ENCODE measurements around the gene EXOC3L2. TPM values are rescaled to one million over a fixed set of nuclear protein-coding genes. Genes with fewer than 3 reads are reported as not detected.

The EXOC3L2 gene
- polyA plus RNA-seq, 1 of the 3 experiments (the other 2 are of a cell fraction) = 0.02 TPM

DNA sequence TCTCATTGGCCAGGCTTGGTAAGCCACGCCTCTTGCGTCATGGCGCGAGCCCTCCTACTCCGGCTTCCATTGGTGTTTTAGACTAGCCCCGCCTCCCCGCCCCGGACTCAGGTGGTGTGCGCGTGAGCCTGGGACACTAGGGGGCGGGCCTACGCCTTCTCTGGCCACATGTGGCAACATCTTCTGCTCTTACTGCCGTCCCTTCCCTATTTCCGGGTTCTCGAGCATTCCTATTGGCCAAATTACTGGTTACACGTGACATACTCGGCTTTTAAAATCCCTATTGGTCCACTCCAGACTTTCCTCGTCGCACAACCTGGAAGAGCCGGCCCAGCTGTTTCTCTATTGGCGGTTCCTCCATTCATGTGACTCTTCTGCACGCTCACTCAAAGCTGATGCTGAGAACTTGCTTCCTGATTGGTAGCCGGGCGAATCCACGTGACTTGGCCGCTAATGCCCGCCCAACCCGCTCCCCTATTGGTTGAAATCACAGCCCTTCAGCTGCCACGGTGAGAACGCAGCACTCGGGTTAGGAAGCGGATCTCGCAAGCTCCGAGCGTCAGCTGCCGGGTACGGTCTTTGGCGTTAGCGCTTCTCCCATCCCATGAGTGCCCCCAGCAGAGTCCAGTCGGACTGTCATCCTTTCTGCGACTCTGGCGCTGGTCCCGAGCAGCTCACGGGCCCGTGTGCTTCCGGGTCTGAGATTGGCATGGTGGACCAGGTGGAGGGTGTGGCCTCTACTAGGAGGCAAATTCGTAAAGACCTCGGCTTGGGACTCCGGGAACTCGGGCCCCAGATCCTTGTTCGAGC, 66.7 kb downstream of the EXOC3L2 start, which contains the start of gene BLOC1S3 (continued):
- TF ChIP-seq MEF2A (IDR thresholded peaks at IDR 0.05; ENCODE audit: borderline replicate concordance, low read depth) = no peak
- TF ChIP-seq NFIC (IDR thresholded peaks at IDR 0.05; ENCODE audit: borderline replicate concordance) = no peak
- TF ChIP-seq GATA2 (CRISPR knock-in tag; IDR thresholded peaks at IDR 0.05) = no peak
- TF ChIP-seq, protein P1, sequence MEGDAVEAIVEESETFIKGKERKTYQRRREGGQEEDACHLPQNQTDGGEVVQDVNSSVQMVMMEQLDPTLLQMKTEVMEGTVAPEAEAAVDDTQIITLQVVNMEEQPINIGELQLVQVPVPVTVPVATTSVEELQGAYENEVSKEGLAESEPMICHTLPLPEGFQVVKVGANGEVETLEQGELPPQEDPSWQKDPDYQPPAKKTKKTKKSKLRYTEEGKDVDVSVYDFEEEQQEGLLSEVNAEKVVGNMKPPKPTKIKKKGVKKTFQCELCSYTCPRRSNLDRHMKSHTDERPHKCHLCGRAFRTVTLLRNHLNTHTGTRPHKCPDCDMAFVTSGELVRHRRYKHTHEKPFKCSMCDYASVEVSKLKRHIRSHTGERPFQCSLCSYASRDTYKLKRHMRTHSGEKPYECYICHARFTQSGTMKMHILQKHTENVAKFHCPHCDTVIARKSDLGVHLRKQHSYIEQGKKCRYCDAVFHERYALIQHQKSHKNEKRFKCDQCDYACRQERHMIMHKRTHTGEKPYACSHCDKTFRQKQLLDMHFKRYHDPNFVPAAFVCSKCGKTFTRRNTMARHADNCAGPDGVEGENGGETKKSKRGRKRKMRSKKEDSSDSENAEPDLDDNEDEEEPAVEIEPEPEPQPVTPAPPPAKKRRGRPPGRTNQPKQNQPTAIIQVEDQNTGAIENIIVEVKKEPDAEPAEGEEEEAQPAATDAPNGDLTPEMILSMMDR (IDR thresholded peaks at IDR 0.05) = peak; percentile 37
- peak; percentile 70 for TF ChIP-seq NRF1 (IDR thresholded peaks at IDR 0.05; ENCODE audit: low read depth, low read length)
- no peak; the same call in 1 of the 2 replicates for TF ChIP-seq GABPA (IDR thresholded peaks at IDR 0.05; ENCODE audit: low read depth)
- TF ChIP-seq EZH2phosphoT487 (IDR thresholded peaks at IDR 0.05; ENCODE audit: borderline replicate concordance, low read depth) = no peak
- TF ChIP-seq, protein P2, sequence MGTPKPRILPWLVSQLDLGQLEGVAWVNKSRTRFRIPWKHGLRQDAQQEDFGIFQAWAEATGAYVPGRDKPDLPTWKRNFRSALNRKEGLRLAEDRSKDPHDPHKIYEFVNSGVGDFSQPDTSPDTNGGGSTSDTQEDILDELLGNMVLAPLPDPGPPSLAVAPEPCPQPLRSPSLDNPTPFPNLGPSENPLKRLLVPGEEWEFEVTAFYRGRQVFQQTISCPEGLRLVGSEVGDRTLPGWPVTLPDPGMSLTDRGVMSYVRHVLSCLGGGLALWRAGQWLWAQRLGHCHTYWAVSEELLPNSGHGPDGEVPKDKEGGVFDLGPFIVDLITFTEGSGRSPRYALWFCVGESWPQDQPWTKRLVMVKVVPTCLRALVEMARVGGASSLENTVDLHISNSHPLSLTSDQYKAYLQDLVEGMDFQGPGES (IDR thresholded peaks at IDR 0.05; ENCODE audit: low read depth, low read length) = peak; percentile 66
- TF ChIP-seq JUND (IDR thresholded peaks at IDR 0.05) = no peak

DNA sequence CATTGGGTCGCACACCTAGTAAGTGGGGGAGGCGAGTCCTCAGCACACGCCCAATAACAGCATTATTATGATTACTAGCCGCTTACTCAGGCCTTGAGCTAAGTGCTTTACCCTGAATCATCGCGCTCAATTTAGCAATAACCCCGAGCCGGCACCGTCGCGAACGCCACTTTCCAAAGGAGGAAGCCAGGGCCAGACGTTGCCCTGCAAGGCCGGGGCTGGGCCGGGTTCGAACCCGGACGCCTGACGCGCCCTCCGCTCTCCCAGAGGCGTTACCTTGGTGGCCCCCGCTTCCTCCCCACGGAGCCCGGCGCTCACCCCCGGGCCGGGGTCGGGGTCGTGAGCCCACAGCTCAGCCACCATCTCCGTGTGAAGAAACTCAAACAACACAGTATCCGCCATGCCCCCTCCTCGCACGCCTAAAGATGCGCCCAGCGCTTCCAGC, 67.4 kb downstream of the EXOC3L2 start, which contains the start of gene TRAPPC6A:
Gene TRAPPC6A, minus strand, starts transcription at position 421 of the 445 bp plus-strand sequence. Its CDS starts 19 bp downstream, at position 402.
- POLR2A ChIA-PET = interaction anchor here (1.0 to 1.8 kb wide), 3 partner anchors 86 to 106 kb away, joined by 3 to 7 read pairs (median 4); partner anchors contain the start of genes GEMIN7 and PPP1R37
- Histone ChIP-seq H3K4me2 (peak within 1 kb of the TSS; percentile 99), H3K9me2 (no peaks in the 10 kb centered on the region), H3K9me3 (no peaks in the 10 kb centered on the region), H3K4me1 (ENCODE audit: control insufficient read depth in 1 of 2, insufficient read depth in 2 of 2, low read depth in 1 of 2, low read length in 1 of 2) (peaks cover 0 to 13% of the 10 kb centered on the region in 2 experiments; a peak in 1 of 4 replicates), H4K20me1 (ENCODE audit: insufficient read depth) (no peaks in the 10 kb centered on the region), H3K36me3 (replicated peaks in 1 of 2; ENCODE audit: control insufficient read depth in 1 of 2, insufficient read depth in 2 of 2, low read length in 1 of 2) (peaks cover 0 to 5% of the 10 kb centered on the region in 2 experiments), H3K27ac (ENCODE audit: low read depth in 2 of 2, low read length in 1 of 2) (peak within 1 kb of the TSS; percentile 53 to 82), H2AFZ (ENCODE audit: low read depth) (peak within 1 kb of the TSS; percentile 79), H3F3A (replicated peaks; ENCODE audit: insufficient read depth) (peaks cover 9% of the 10 kb centered on the region), H3K27me3 (ENCODE audit: insufficient read depth) (no peaks in the 10 kb centered on the region), H3K4me3 (ENCODE audit: low read depth in 2 of 2, low read length in 1 of 2) (peak within 1 kb of the TSS; percentile 81 to 97), H3K9ac (peak within 1 kb of the TSS; percentile 87), H3K79me2 (ENCODE audit: insufficient read depth) (peaks cover 29% of the 10 kb centered on the region)
- WGBS (ENCODE audit: low lambda C conversion rate) = 3% methylated on average over 8 of the region's 36 CpGs
- no peak for DNase-seq
- CTCF ChIA-PET = interaction anchor here (0.6 to 1.7 kb wide), 10 partner anchors 9 to 262 kb away, joined by 3 to 6 read pairs (median 4); partner anchors contain the start of gene EXOC3L2
- TF ChIP-seq FOXJ3 (CRISPR knock-in tag; IDR thresholded peaks at IDR 0.05) (no peak), TCF12 (IDR thresholded peaks at IDR 0.05) (no peak), TEAD4 (IDR thresholded peaks at IDR 0.05; ENCODE audit: borderline replicate concordance, insufficient read depth) (no peak), RAD21 (IDR thresholded peaks at IDR 0.05; ENCODE audit: low read length) (no peak), JUND (IDR thresholded peaks at IDR 0.05) (no peak), POLR2AphosphoS5 (IDR thresholded peaks at IDR 0.05; ENCODE audit: low read depth, low read length) (peak; percentile 38; the same call in 1 of the 2 replicates), TAF1 (IDR thresholded peaks at IDR 0.05; ENCODE audit: borderline replicate concordance, low read depth, low read length) (peak; percentile 39; the same call in 1 of the 2 replicates), SIN3A (IDR thresholded peaks at IDR 0.05; ENCODE audit: borderline replicate concordance, low read depth, low read length) (peak; percentile 59; the same call in 1 of the 2 replicates), EP300 (IDR thresholded peaks at IDR 0.05; ENCODE audit: borderline replicate concordance in 1 of 2, low read depth in 1 of 2, low read length in 1 of 2) (no peak), NFIC (IDR thresholded peaks at IDR 0.05; ENCODE audit: borderline replicate concordance) (no peak)
- TF ChIP-seq, protein P2 (IDR thresholded peaks at IDR 0.05; ENCODE audit: low read depth, low read length) = no peak
- TF ChIP-seq, protein P3, sequence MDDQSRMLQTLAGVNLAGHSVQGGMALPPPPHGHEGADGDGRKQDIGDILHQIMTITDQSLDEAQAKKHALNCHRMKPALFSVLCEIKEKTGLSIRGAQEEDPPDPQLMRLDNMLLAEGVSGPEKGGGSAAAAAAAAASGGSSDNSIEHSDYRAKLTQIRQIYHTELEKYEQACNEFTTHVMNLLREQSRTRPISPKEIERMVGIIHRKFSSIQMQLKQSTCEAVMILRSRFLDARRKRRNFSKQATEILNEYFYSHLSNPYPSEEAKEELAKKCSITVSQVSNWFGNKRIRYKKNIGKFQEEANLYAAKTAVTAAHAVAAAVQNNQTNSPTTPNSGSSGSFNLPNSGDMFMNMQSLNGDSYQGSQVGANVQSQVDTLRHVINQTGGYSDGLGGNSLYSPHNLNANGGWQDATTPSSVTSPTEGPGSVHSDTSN (IDR thresholded peaks at IDR 0.05) = no peak
- TF ChIP-seq, protein P4, sequence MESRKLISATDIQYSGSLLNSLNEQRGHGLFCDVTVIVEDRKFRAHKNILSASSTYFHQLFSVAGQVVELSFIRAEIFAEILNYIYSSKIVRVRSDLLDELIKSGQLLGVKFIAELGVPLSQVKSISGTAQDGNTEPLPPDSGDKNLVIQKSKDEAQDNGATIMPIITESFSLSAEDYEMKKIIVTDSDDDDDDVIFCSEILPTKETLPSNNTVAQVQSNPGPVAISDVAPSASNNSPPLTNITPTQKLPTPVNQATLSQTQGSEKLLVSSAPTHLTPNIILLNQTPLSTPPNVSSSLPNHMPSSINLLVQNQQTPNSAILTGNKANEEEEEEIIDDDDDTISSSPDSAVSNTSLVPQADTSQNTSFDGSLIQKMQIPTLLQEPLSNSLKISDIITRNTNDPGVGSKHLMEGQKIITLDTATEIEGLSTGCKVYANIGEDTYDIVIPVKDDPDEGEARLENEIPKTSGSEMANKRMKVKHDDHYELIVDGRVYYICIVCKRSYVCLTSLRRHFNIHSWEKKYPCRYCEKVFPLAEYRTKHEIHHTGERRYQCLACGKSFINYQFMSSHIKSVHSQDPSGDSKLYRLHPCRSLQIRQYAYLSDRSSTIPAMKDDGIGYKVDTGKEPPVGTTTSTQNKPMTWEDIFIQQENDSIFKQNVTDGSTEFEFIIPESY (IDR thresholded peaks at IDR 0.05; ENCODE audit: borderline replicate concordance, low read depth) = no peak
- TF ChIP-seq, protein P1 (IDR thresholded peaks at IDR 0.05) = no peak
